Retinal pigment epithelial cell (primary cell): ENCODE data around the gene PLEKHD1.
A peak's percentile ranks its signal among the peaks of the same experiment; 100 is the strongest.

ENCODE experiments used
- DNase-seq: peaks from one replicate; pipeline ENCODE4 v3.0.0-alpha.2; 2010; ENCODE audit warnings: low read depth
- H3K4me3 ChIP-seq: 2 replicates; pipeline ENCODE4 v1.5.1; 2011; ENCODE audit warnings: mild to moderate bottlenecking, low read length, control low read depth, moderate library complexity
- CTCF ChIP-seq: conservative IDR thresholded peaks from 2 replicates; pipeline ENCODE4 v1.5.1; 2011; ENCODE audit warnings: low read depth, low read length, control low read depth, inconsistent platforms

The PLEKHD1 gene

DNA sequence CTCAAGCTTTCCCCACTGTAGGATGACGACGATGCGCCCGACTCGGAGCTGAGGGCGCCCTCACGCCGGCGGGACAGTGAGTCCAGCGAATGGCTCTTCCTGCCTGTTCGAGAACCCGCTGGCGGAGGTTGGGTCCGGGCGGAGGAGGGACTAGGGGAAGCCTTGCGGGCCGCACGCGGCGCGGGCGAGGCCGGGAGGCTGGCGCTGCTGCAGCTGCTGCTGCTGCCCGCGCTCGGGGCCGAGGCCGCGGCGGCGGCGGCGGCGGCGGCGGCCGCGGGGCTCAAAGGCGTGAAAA, 88.3 kb downstream of the PLEKHD1 start:
- no peak for DNase-seq
- no peak for TF ChIP-seq CTCF
- H3K4me3 ChIP-seq: no peak overlapping the region

- no peak for TF ChIP-seq CTCF
- H3K4me3 ChIP-seq: no peak overlapping the region
- DNase-seq: no peak
These were observed 88.8 kb downstream of the PLEKHD1 start for GRCh38 chr14:69573205-69573830.

- TF ChIP-seq CTCF: no peak
- no peak for DNase-seq
- H3K4me3 ChIP-seq: peak overlapping the region; percentile 37
These were observed 89.3 kb downstream of the PLEKHD1 start for GRCh38 chr14:69573831-69574262.

GRCh38 chr14:69574263-69574953, 89.9 kb downstream of the PLEKHD1 start, which contains the start of gene CCDC177:
Gene CCDC177 (minus strand): TSS chr14:69574871. CDS start chr14:69573622, 1,249 bp downstream.
- DNase-seq: no peak
- peak; percentile 99 for TF ChIP-seq CTCF
- H3K4me3 ChIP-seq: peak within 1 kb of the TSS; percentile 37

DNA sequence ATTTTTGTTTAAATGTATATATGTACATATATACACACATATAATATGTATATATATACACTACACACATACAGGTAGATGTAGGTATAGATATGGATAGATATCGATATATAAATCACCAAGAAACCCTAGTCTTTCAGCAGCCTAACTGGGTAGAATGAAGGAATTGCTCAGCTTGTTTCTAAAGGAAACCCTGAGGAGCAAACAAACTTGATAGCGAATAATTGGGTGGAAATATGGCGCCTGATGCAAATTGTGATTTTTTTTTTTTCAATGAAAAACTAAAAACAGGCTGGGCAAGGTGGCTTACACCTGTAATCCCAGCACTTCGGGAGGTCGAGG, 90.4 kb downstream of the PLEKHD1 start:
- no peak for TF ChIP-seq CTCF
- no peak for DNase-seq
- no peak overlapping the region for H3K4me3 ChIP-seq

DNA sequence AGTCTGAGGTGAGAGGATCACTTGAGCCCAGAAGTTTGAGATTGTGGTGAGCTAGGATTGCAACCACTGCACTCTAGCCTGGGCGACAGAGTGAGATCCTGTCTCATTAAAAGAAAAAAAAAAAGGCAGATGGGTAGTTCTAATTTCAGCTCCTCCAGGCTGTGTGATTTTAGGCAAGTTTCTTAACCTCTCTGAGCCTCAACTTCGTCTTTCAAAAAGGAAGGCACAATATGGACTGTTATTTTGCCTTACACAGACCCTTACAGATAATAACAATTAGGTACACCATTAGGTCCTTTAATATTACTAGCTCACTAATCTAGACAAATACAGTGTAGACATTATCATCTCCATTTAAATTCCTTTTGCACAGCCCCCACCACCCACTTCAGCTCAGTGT, 94.9 kb downstream of the PLEKHD1 start:
- no peak overlapping the region for H3K4me3 ChIP-seq
- no peak for DNase-seq
- no peak for TF ChIP-seq CTCF

DNA sequence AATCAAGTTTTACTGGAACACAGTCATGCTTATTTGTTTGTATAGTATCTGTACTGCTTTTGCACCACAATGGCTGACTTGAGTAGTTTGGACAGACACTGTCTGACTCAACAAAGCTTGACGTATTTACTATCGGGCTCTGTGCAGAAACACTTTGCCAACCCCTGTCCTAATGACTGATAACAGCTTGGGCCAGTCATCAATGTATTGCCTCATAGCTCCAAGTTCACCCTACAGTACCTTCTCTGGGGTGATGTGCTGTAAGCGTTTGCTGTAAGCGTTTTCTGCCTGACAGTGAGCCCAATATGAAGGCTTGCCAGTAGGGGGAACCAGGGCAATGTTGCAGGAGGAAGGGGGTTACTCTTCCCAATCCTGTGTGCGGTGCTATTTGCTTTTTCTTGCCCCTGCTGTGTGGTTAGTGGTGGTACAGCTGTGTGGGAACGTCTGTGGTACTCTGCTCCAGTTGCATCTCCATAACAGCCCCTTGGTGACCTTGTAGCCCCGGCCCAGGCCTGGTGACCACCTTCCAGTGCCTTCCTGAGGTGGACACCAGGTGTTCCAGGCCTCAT, 95.6 kb downstream of the PLEKHD1 start:
- H3K4me3 ChIP-seq: no peak overlapping the region
- peak; percentile 73 for TF ChIP-seq CTCF
- no peak for DNase-seq
